Loucy (cell line): ENCODE measurements around the gene HHIP.

Experiments
- H2AFZ ChIP-seq: fragments of 200-600 bp; sonication (generic); 2 replicates; pipeline ENCODE4 v1.6.0; 2016; ENCODE audit warnings: antibody characterized with exemption, mild to moderate bottlenecking, low read length, moderate library complexity
- H3F3A ChIP-seq: fragments of 200-600 bp; 2 replicates; pipeline ENCODE4 v1.6.0; 2016; ENCODE audit warnings: antibody characterized with exemption, low read depth, mild to moderate bottlenecking
- H3K27me3 ChIP-seq: fragments of 200-600 bp; sonication (generic); 2 replicates; pipeline ENCODE4 v1.6.1; 2014; ENCODE audit warnings: low read length, mild to moderate bottlenecking; ENCODE audit not compliant: insufficient read depth, poor library complexity, severe bottlenecking
- H3K36me3 ChIP-seq: fragments of 200-600 bp; sonication (generic); 2 replicates; pipeline ENCODE4 v1.6.1; 2016; ENCODE audit warnings: low read length; ENCODE audit not compliant: insufficient read depth
- H3K4me1 ChIP-seq: fragments of 200-600 bp; sonication (generic); 2 replicates; pipeline ENCODE4 v1.5.1; 2014; ENCODE audit warnings: low read length, mild to moderate bottlenecking; ENCODE audit not compliant: insufficient read depth, poor library complexity, severe bottlenecking
- H3K4me2 ChIP-seq: fragments of 200-600 bp; sonication (generic); 2 replicates; pipeline ENCODE4 v1.6.0; 2014; ENCODE audit warnings: antibody characterized with exemption, low read length, low read depth, mild to moderate bottlenecking; ENCODE audit not compliant: poor library complexity, severe bottlenecking
- H3K4me3 ChIP-seq: fragments of 200-600 bp; sonication (generic); 2 replicates; pipeline ENCODE4 v1.5.1; 2014; ENCODE audit warnings: low read length, mild to moderate bottlenecking, mixed read lengths; ENCODE audit not compliant: poor library complexity, severe bottlenecking
- H3K79me2 ChIP-seq: fragments of 200-600 bp; sonication (generic); 2 replicates; pipeline ENCODE4 v1.6.1; 2014; ENCODE audit warnings: low read length; ENCODE audit not compliant: insufficient read depth
- H3K9ac ChIP-seq: fragments of 200-600 bp; sonication (generic); 2 replicates; pipeline ENCODE4 v1.6.0; 2014; ENCODE audit warnings: mild to moderate bottlenecking, low read depth, low read length, moderate library complexity; ENCODE audit not compliant: poor library complexity, severe bottlenecking
- H3K9me2 ChIP-seq: fragments of 200-600 bp; sonication (generic); replicated peaks from 2 replicates; pipeline ENCODE4 v1.6.1; 2016; ENCODE audit warnings: low read depth, low read length, mixed read lengths
- H3K9me3 ChIP-seq: fragments of 200-600 bp; sonication (generic); 2 replicates; pipeline ENCODE4 v1.6.1; 2014; ENCODE audit warnings: mild to moderate bottlenecking, antibody characterized with exemption, low read length, low read depth; ENCODE audit not compliant: insufficient read depth
- H4K20me1 ChIP-seq: fragments of 200-600 bp; sonication (generic); 2 replicates; pipeline ENCODE4 v1.6.0; 2014; ENCODE audit warnings: antibody characterized with exemption, low read length, mild to moderate bottlenecking; ENCODE audit not compliant: insufficient read depth, poor library complexity, severe bottlenecking
- CTCF ChIP-seq: fragments of 200-600 bp; sonication (generic); conservative IDR thresholded peaks from 2 replicates; pipeline ENCODE4 v1.5.1; 2014; ENCODE audit warnings: mild to moderate bottlenecking, antibody characterized with exemption, low read length
- EZH2phosphoT487 ChIP-seq: fragments of 200-600 bp; IDR thresholded peaks from 2 replicates; pipeline ENCODE4 v1.6.1; 2018; ENCODE audit warnings: antibody characterized with exemption, mild to moderate bottlenecking, moderate library complexity, borderline replicate concordance

HHIP gene

GRCh38 chr4:144674711-144675110, 28.8 kb downstream of the HHIP start:
- H4K20me1 ChIP-seq: no peaks in the 10 kb centered on the region
- no peak for TF ChIP-seq EZH2phosphoT487
- no peak for TF ChIP-seq CTCF

GRCh38 chr4:144681806-144682205, 35.9 kb downstream of the HHIP start:
- H2AFZ ChIP-seq: no peak overlapping the region
- TF ChIP-seq CTCF: no peak
- no peak for TF ChIP-seq EZH2phosphoT487
- H3K9ac ChIP-seq: no peak overlapping the region
- H3K9me3 ChIP-seq: no peaks in the 10 kb centered on the region
- H3K4me2 ChIP-seq: no peak overlapping the region
- H3K4me1 ChIP-seq: peaks cover 4% of the 10 kb centered on the region
- H3K9me2 ChIP-seq: no peaks in the 10 kb centered on the region
- H3F3A ChIP-seq: no peaks in the 10 kb centered on the region
- peaks cover 18% of the 10 kb centered on the region; the same call in 1 of the 2 replicates for H3K36me3 ChIP-seq
- peaks cover 41% of the 10 kb centered on the region for H3K79me2 ChIP-seq
- no peaks in the 10 kb centered on the region for H3K27me3 ChIP-seq
- no peak overlapping the region for H3K4me3 ChIP-seq
- no peaks in the 10 kb centered on the region for H4K20me1 ChIP-seq

More at GRCh38 chr4:144674711-144675110, 28.8 kb downstream of the HHIP start:
- no peak overlapping the region for H3K4me2 ChIP-seq
- peaks cover 21% of the 10 kb centered on the region for H3K4me1 ChIP-seq
- H3F3A ChIP-seq: no peaks in the 10 kb centered on the region
- H3K36me3 ChIP-seq: peaks cover 26% of the 10 kb centered on the region; the same call in 1 of the 2 replicates
- no peaks in the 10 kb centered on the region for H3K9me2 ChIP-seq
- H2AFZ ChIP-seq: no peak overlapping the region
- H3K4me3 ChIP-seq: no peak overlapping the region
- H3K27me3 ChIP-seq: no peaks in the 10 kb centered on the region
- no peak overlapping the region for H3K9ac ChIP-seq
- H3K79me2 ChIP-seq: peaks cover 4% of the 10 kb centered on the region
- no peaks in the 10 kb centered on the region for H3K9me3 ChIP-seq

GRCh38 chr4:144683516-144683915, 37.6 kb downstream of the HHIP start:
- H3K4me2 ChIP-seq: no peak overlapping the region

More at GRCh38 chr4:144683516-144683915, 37.6 kb downstream of the HHIP start:
- Histone ChIP-seq H3F3A (no peaks in the 10 kb centered on the region), H3K27me3 (no peaks in the 10 kb centered on the region), H3K36me3 (peaks cover 12% of the 10 kb centered on the region; the same call in 1 of the 2 replicates), H3K4me1 (peaks cover 11% of the 10 kb centered on the region), H3K9me2 (no peaks in the 10 kb centered on the region), H3K4me3 (no peak overlapping the region), H3K79me2 (peaks cover 52% of the 10 kb centered on the region), H3K9ac (no peak overlapping the region), H2AFZ (no peak overlapping the region), H4K20me1 (no peaks in the 10 kb centered on the region), H3K9me3 (no peaks in the 10 kb centered on the region)
- TF ChIP-seq EZH2phosphoT487 (no peak), CTCF (no peak)
